ENCODE results near the gene CD7. TPM values are rescaled to one million over a fixed set of nuclear protein-coding genes. Genes with fewer than 3 reads are reported as not detected.

The CD7 gene
- total and polyA plus RNA-seq, 9 of the 15 experiments (the other 6 are each of a cell fraction or from before 2014, with no cell fraction given) = 0.21 to 0.35 TPM; not detected in 7

DNA sequence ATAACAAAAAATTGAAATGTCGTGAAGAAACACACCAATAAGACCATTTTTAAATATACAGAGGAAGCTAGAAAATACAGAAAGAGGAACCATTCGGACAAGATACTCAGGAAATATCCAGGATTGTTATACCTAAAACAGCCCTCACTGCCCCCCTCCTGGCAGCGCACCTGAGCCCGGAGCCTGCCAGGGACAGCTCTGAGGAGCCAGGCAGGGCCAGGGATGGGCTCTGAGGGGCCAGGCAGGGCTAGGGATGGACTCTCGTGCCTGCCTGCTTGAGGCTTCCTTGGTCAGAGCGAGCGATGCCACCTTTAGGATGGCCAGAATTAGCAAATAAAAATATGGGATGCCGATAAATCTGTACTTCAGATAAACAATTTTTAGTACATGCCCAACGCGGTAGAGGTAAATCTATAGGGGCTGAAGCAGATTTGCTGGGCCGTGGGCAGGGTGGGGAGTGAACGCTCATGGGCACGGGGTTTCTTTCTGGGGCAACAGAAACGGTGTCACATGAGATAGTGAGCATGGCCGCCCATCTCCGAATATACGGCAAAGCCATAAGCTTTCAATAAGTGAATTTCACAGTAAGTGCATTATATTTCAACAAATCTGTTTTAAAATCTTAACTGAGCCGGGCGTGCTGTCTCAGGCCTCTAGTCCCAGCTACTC lies 25.7 kb downstream of the CD7 start (continued):
- TF ChIP-seq KDM5B (IDR thresholded peaks at IDR 0.05; ENCODE audit: insufficient replicate concordance, low read depth, low read length) = peak; percentile 23
- peak; percentile 22 for TF ChIP-seq SMAD1 (IDR thresholded peaks at IDR 0.05; ENCODE audit: low read depth, low read length, partially characterized antibody)
- no peak for TF ChIP-seq ARNT (IDR thresholded peaks at IDR 0.05)
- TF ChIP-seq ADNP (tag; IDR thresholded peaks at IDR 0.05) = peak; percentile 46; the same call in 1 of the 2 replicates

- H3K9me3 ChIP-seq (replicated peaks; ENCODE audit: control insufficient read depth, insufficient read depth, low read depth, low read length) = no peaks in the 10 kb centered on the region
- BruUV-seq (replicated peaks) = no TSS peak
- POLR2A ChIA-PET = interaction anchor here (1.0 kb wide), 1 partner anchor 15 kb away, joined by 4 read pairs; the partner anchor contains the start of gene CSNK1D
- H2AFZ ChIP-seq (ENCODE audit: low read depth, low read length) = peak overlapping the region; percentile 67
- ATAC-seq = peak; percentile 57
- peak overlapping the region; percentile 64; the same call in 1 of the 2 replicates for H3K4me2 ChIP-seq (ENCODE audit: insufficient read depth, low read length)
- H3K79me2 ChIP-seq (ENCODE audit: control insufficient read depth, insufficient read depth, low read length) = peaks cover 14% of the 10 kb centered on the region
- H3K4me1 ChIP-seq (replicated peaks in 1 of 2; ENCODE audit: control insufficient read depth in 2 of 2, insufficient read depth in 2 of 2, low read length in 2 of 2) = peaks cover 49 to 72% of the 10 kb centered on the region in 2 experiments
- no peaks in the 10 kb centered on the region for H3K36me3 ChIP-seq (ENCODE audit: control insufficient read depth, insufficient read depth, low read length)
- no peaks in the 10 kb centered on the region for H4K20me1 ChIP-seq (replicated peaks; ENCODE audit: control insufficient read depth, insufficient read depth, low read length)
- in situ Hi-C loops (cut with MboI) (no loop called here), intact Hi-C loops (cut with micrococcal nuclease) (no loop called here)
- peak overlapping the region; percentile 27 to 84; a peak in 3 of 4 replicates for H3K9ac ChIP-seq (ENCODE audit: insufficient read depth in 1 of 2, low read depth in 2 of 2, low read length in 2 of 2)
- CTCF ChIA-PET (ENCODE audit: low intra/inter-chr PET ratio) = interaction anchor here (0.5 kb wide), 1 partner anchor 251 kb away, joined by 3 read pairs; the partner anchor contains the start of gene DCXR
- H3K4me3 ChIP-seq = no peak overlapping the region
- 17% methylated on average over 19 of the region's 19 CpGs for WGBS (ENCODE audit: insufficient coverage, low coverage, missing lambda C conversion rate)
- H3K9me1 ChIP-seq (ENCODE audit: control insufficient read depth, insufficient read depth, low read length) = no peaks in the 10 kb centered on the region
- no peaks in the 10 kb centered on the region for H3K27me3 ChIP-seq (ENCODE audit: control insufficient read depth in 2 of 2, insufficient read depth in 2 of 2, low read length in 2 of 2)
- peak; percentile 93 for FAIRE-seq
- H3K27ac ChIP-seq (ENCODE audit: extremely low read depth, low read depth, low read length) = peak overlapping the region; percentile 61
- peak; percentile 66 to 91 (median 73) for DNase-seq (ENCODE audit: extremely low read depth in 1 of 4, low spot score in 3 of 4)
- TF ChIP-seq TEAD2 (tag; IDR thresholded peaks at IDR 0.05) (no peak), CC2D1A (IDR thresholded peaks at IDR 0.05) (no peak), NCOA6 (IDR thresholded peaks at IDR 0.05) (peak; percentile 36; the same call in 1 of the 2 replicates), JUND (IDR thresholded peaks at IDR 0.05; ENCODE audit: borderline replicate concordance, low read depth, low read length) (peak; percentile 58), JUND (tag; IDR thresholded peaks at IDR 0.05; ENCODE audit: borderline replicate concordance, low read depth, low read length) (peak; percentile 80; the same call in 2 of the 3 replicates), TGIF2 (CRISPR knock-in tag; IDR thresholded peaks at IDR 0.05) (no peak), SAFB2 (IDR thresholded peaks at IDR 0.05; ENCODE audit: borderline replicate concordance, low read depth, low read length, severe bottlenecking) (no peak), NEUROD1 (IDR thresholded peaks at IDR 0.05; ENCODE audit: borderline replicate concordance, low read depth, low read length, partially characterized antibody) (peak; percentile 86), POLR2H (tag; IDR thresholded peaks at IDR 0.05; ENCODE audit: low read depth) (no peak), CBFA2T3 (IDR thresholded peaks at IDR 0.05) (peak; percentile 64), SP1 (CRISPR knock-in tag; IDR thresholded peaks at IDR 0.05) (peak; percentile 81)
- TF ChIP-seq, protein P1, sequence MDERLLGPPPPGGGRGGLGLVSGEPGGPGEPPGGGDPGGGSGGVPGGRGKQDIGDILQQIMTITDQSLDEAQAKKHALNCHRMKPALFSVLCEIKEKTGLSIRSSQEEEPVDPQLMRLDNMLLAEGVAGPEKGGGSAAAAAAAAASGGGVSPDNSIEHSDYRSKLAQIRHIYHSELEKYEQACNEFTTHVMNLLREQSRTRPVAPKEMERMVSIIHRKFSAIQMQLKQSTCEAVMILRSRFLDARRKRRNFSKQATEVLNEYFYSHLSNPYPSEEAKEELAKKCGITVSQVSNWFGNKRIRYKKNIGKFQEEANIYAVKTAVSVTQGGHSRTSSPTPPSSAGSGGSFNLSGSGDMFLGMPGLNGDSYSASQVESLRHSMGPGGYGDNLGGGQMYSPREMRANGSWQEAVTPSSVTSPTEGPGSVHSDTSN (CRISPR knock-in tag; IDR thresholded peaks at IDR 0.05; ENCODE audit: low read depth) = no peak
- TF ChIP-seq, protein P1 (tag; conservative IDR thresholded peaks at IDR 0.05; ENCODE audit: low read depth) = peak; percentile 5; the same call in 1 of the 2 replicates
Observed at GRCh38 chr17:82287868-82288801, 29.3 kb downstream of the CD7 start.

Measured in K562 (cell line).